HG03045 (cell line): ENCODE measurements around the gene CDAN1.

Source experiments
- ATAC-seq: cut with Tn5 transposase; IDR thresholded peaks from one replicate; pipeline ENCODE4 v1.9.1; 2021; ENCODE audit warnings: mild to moderate bottlenecking, moderate library complexity; ENCODE audit not compliant: unreplicated experiment

The CDAN1 gene

DNA sequence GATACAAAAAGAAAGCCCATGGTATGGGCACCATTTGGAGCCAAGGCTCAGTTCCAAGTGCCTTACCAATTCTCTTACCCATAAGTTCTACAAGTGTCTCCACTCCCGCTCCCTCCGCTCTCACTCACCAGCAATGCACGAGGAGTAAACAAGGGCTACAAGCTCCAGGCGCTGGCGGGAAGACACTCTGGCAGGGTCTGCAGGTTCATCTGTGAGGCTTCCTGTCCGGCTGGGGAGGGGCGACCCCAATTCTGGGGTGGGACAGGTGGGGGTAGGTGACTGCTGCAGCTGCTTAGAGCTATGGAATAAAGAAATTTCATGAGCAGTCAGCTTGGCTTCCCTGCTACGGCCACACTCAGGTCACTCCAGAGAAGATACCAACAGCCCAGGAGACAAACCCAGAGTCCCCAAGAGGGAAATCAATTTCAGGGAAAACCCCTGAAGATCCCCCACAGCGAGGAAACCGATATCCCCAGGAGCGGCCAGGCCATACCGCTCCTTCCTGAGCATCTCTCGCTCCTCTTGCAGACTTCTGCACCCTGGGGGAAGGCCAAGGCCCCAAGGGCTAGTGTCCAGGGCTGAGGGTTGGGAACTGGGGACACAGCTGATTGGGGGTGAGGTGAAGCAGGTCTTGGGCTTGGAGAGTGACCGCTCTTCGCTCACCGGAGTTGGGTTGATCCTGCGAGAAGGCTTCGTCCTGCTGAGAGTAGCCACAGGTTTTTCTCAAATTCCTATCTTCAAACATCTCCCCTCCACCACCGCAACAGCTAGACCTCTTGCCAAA, 1.4 kb downstream of the CDAN1 start:
- no peak for ATAC-seq

DNA sequence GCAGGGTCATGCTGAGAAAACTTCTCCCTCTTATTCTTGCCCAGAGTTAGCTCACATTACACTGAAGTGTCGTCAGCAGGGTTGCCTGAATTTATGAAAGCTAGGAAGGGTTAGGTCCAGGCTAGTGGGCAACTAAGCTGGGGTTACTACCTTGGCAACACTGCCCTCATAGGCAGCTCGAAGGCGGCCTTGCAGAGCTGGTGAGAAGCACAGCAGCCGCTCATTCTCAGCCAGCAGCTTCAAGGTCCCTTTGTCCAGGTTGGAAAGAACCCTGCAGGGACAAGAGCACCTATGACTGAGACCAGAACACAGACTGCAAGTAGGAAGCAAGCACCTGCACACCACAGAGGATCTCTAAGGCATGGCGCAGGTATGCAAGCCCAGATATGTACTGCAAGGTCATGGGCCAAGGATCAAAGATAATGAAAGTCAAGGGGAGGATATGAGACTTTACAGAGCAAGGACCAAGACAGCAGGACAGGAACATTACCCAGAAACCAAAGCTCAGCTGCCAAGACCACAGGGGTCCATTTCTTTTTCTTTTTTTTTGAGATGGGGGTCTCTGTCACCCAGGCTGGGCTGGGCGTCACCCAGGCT, 2.8 kb downstream of the CDAN1 start:
- ATAC-seq, result no peak

DNA sequence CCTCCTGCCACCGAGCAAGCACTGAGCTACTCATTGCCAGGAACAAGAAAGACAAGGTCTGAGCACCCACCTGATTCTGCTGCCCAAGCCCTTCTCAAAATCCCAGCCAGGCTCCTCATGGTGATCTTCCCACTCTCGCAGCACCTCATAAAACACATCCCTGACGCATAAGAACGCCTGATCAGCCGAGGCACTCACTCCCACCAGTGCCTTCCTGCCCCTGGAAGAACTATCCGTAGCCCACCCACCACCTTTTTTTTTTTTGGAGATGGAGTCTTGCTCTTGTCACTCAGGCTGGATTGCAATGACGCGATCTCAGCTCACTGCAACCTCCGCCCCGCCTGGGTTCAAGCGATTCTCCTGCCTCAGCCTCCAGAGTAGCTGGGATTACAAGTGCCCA, 3.9 kb downstream of the CDAN1 start:
- ATAC-seq, result no peak

DNA sequence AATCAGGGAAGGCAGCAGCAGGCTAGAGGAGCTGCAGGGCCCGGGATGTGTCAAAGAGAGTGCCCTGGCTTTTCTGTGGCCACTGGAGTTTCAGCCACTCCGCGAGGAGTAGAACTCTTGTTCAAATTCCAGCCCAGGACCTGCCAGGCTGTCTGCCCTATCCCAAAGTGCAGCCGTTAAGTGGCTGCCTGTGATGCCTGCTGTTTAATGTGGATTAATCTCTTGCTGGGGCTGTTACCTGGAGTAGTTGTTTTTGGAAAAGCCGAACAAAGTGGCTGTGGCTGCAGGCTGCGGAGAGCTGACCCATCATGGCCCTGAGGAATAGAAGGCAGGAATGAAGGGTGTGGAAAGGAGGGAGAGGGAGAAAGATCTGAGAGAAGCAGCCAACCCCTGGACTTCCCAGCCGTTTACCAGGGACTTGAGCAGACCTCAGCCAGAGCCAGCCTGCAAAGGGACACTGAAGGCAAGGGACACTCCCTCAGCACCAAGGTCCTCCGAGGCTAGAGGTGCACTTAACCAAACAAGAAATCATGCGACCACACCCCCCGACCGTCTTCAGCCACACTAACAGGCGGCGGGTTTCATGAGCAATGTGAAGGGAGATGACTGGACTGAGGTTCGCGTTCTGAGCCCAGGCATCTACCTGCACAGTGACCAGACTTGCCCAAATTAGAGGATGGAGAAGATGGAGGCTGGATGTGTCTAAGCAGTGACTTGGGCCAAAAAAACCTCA, 4.7 kb downstream of the CDAN1 start:
- no peak for ATAC-seq

DNA sequence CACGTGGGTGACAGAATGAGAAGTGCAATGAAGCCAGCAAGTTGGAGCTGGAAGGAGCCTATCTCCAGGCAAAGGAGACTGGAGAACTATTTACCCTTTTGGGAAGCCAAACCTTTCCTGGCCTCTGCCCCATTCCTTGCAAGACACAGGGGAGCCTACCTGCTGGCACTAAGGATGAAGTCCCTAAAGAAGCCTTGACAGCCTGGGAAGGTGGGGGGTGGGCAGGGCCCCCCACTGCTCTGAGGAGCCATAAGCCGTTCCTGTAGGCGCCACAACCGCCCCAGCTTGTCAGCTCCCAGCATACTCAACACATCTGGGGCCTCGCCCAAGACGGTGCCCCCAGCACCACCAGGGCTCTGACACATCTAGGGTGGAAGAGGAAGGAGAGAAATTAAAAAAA, 5.5 kb downstream of the CDAN1 start:
- ATAC-seq, result no peak

DNA sequence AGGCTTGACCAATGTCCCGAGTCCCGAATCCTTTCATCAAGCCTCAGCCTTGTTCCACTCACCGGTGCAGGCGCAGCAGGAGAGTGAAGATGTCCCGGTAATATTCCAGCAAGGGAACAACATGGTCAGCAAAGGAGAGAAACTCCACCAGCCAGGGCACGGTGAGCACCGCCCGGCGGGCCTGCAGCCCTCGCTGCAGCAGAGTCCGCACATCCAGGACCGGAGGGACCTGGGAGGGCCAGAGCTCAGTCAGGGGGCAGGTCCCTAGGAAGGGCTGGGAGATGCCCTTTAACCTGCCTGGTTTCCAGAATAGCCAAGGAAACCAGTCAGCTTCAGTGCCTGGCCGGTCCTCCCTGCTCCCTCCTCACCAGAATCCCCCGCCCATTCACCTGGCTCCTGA, 6.4 kb downstream of the CDAN1 start:
- no peak for ATAC-seq

DNA sequence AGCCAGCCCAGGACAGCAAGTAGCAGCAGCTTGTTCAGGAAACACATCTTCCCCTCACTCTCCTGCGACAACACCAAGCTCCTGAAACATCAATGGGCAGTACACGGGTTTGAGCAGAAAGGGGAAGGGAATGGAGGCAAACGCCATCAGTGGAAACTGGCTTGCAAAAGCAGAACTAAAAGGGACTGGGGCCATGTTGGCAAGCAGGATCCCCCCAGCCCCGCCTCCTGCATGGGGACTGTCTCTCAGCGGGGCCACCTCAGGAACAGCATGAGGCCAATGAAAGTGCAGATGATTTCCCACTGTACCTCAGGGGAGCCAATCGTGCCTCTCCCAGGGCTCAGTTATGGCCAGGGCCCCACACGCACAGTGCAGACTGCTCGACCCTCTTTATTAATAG, 6.8 kb downstream of the CDAN1 start:
- ATAC-seq, result no peak

DNA sequence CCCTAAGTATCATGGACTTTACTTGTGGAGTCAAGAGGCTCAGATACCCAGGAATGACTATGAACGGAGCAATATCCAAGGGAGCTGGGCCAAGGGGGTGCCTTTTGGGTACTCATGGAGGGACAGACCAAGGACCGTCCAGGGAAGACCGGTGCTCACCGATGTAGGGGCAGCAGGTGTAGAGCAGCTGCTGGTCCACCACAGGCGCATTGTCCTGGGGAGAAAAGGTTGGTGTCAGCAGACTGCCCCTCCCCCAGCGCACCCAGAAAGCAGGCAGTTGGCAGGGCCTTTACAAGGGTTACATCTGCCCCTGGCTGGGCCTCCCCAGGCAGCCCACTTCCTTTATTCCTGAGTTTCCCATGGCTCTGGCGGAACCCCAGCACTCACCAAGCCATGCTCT, 7.5 kb downstream of the CDAN1 start:
- ATAC-seq, result no peak

DNA sequence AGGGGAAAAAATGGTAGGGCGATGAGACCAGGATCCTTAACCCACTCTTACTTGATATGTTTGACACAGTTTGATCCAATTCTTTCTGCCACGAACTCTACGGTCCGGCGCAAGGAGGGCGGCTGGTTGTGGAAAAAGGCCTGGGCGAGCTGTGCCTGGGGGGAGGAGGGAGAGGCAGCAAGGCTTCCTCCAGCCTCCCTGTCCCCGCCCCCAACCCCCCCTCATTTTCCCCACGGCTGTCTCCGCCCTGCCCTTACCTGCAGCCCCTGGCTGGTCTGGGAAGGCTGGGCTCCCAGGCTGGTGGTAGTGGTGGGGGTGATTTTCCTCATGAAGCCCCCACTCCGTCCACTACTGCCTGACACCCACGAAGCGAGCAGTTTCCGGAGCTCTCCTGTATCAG, 8.0 kb downstream of the CDAN1 start:
- no peak for ATAC-seq

DNA sequence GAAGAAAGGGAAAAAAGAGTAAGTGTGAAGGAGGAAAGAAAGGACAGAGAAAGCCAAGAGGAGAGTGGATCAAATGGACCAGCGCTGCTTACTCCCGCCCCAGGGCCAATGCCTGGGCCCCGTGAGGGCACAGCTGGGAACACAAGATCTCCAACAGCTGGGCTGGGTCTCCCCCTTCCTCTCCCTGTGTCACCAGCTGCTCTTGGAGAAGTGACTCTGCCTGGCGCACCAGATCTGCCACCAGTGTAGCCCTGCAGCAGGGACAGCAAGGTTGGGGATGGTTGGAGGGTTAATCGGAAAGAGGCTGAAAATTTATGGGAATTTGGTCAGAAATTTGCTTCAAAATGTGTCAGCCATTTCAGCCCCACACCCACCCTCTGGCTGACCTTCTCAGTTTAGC, 8.4 kb downstream of the CDAN1 start:
- ATAC-seq, result no peak

DNA sequence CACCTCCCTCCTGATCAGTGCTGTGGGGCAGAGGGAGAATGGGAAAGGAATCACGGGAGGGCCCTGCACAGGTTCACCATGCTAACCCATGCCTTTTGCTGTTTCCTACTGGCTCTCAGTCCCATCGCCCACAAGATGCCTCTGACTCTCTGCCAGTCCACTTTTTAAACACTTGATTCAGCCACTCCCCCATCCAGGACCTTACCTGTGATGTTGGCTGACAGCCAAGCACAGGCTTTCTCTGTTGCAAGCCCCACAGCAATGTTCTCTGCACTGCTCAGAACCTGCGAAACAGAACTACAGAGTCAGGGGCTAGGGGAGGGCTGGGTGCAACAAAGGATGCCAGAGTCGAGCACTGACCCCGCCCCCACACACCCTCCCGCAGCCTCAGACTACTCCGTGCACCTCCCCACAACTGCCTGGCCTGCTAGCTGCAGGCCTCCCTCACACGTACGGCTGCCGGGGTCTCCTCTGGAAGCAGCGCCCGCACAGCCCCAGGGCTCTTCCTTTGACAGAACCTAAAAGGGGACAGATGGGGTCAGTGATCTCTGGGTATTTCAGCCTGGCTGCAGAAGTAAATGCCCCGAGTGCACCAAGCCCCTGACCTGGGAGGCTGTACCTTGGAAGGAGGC, 9.1 kb downstream of the CDAN1 start:
- no peak for ATAC-seq

DNA sequence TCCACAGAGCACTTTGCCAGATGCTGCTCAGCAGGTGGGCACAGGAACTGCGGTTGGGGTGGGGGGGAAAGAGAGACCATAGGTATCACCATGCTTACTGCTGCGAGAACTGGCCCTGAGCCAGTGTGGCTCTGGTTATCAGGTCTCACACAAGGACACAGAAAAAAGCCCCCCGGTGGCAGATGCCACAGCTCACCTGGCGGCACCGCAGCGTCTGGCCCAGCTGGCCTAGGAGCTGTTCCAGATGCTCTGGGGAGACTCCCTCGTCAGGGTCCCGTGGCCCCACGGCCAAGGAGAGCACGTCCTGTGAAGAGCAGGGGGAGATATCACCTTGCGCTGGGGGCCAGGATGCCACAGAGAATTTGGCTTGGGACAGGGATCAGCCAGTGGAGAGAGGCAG, 10.8 kb downstream of the CDAN1 start:
- no peak for ATAC-seq

DNA sequence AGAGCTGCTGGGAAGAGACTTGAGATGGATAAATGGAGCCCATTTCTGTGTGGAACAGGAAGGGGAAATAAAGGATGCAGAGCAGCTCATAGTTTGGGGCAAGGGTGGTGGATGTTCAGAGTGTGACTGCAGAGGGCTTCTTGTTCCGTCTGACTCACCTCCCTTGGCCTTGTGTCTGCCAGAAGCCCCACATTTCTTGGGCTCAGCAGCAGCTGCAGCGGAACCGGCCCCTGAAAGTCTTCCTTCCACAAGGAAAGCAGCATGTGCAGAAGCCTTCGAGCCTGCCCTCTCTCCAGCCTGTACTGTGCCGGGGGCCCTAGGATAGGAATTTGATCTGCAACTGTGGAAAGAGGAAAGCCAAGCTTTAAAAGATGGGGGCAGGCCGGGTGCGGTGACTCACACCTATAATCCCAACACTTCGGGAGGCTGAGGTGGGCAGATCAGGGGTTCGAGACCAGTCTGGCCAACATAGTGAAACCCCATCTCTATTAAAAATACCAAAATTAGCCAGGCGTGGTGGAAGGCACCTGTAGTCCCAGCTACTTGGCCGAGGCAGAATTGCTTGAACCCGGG, 11.5 kb downstream of the CDAN1 start:
- no peak for ATAC-seq

DNA sequence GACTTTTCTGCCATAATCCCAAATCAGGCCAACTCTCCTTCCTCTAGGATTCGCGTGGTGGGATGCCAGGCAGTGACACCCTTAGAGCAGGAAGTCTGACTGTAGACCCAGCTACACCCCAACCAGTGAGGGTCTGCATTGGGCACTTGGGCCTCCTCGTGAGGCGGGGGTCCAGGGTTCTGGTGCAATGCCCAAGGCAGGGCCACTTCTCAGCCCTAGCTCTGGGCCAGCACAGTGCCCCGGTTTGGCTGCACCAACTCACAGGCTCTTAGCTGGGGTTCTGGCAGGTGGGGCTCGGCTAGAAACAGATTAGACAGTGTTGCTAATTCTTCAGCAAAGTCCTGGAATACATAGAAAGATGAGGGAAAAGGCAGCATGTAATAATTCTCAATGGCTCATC, 12.7 kb downstream of the CDAN1 start:
- ATAC-seq, result no peak

DNA sequence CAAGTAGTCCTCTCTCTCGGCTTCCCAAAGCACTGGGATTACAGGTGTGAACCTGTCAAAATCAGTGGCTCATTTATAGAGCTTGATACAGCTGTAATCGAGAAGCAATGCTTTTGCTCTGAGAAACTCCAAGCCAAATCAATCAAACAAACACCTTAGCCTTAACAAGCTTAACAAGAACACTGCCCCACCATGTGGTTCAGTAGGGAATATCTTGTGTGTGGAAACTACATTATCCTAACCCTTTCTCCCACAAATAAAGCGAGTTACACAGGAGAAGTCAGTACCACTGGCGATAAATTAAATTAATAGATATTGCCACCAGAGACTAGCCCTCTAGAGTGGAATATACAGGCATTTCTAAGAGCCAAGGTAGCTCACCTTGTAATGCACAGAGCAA, 13.9 kb downstream of the CDAN1 start:
- ATAC-seq, result no peak

DNA sequence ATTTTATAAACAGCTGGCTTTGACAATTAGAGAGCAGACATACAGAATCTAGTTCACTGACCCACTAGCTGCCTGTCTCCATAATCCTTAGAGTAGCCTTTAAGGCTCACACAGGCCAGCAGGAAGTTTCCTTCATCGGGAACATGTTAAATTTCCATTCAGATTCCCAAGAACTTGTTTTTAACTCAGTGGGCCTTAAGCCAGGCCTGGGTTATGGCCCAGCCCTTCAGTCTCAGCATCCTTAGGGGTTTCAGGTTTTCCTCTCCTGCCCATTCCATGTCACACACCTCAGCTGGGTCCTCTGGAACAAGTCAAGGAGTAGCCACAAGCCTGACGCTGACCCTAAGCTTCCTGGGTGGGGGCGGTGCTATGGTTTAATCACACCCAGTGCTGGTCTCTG, 15.0 kb downstream of the CDAN1 start:
- no peak for ATAC-seq

DNA sequence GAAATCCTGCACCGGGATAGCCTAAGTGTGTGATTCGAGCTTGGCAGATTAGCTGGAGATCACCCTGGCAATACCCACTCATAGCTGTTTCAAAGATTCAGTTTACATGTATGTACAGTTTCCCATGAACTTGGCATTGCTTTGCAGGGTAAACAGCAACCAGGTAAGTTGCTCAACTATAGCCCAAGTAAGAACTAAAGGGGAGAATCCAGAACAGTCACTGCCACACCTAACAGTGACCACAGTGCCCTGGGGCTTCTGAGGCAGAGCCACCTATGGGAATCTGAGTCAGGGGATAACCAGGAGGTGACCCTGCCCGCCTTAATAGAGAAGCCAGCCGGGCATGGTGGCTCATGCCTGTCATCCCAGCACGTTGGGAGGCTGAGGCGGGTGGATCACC, 15.9 kb downstream of the CDAN1 start:
- no peak for ATAC-seq

DNA sequence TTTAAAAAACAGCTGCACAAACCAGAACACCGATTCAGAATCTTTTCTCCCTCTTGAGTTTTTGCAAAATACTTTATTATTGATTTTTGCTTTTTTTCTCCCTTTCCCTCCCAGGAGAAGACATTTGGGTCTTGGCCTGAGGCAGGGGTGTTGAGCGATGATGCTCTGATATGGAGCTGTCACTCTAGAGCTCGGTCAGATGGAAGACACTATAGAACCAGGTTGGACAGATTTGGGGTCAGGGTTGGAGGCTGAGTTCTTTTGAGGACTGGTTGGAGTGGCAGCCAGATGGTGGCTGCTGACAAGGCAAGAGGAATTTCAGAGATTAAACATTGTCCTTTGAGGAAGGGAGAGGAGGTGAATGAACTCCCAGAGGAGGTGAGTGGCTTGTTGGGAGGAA, 16.9 kb downstream of the CDAN1 start:
- no peak for ATAC-seq

DNA sequence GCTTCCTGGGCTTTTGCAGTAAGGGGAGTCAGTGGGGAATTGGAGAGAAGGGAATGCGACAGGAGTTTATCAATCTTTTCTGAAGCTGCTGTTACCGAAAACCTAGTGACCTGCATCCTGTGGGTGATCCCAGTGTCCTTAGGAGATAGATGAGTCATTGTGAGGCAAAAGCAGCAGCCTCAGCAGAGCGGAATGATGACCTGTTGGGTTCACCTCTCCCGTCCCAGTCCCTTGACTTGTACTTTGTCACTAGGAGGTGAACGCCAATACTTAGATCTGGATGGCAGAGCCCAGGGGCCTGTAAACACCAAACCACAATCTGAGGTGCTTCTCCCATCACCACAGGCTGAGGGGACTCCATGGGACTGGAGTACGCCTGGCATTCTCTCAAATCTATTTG, 17.9 kb downstream of the CDAN1 start:
- no peak for ATAC-seq

DNA sequence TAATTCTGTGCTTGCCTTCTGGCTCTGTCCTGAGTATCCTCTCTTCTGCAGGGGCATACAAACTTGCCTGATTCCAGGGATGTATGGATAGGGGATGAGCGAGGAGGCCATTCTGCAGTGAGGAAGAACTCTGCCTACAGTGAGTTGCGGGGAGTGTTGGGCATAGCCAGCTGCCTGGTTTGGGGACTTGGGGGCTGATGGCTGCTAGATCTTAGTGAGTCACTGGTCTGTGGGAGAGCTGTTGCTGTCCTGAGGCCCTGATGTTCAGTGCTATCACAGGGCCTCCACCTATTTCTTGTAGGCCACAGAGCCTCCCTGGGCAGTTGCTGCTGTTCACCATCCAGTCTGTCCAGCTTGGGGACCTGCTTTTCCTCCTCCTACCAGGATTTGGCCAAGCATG, 20.3 kb downstream of the CDAN1 start:
- no peak for ATAC-seq

DNA sequence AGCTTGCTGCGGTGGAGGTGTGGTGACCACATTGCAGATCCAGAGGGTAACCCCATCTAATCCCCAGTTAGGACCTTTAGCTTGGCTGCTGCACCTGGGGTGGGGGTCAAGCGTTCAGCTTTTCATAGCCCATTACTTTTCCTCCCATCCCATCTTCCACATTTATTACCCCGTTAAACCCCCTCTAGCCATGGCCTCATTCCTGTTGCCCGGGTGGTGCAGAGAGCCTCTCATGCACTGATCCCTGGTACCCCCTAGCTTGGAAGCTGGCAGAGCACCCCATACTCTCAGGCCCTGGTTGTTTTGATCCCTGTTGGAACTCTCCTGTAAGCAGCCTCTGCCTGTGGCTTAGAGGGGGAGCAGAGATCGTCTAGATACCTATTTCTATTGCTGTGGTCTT, 20.8 kb downstream of the CDAN1 start:
- ATAC-seq, result no peak
